Fibroblast of skin of left biceps (primary cell): ENCODE data around the gene CABLES2.

Experiments used
- DNase-seq, 2 experiments: peaks; one replicate each; pipeline ENCODE4 v3.0.0-alpha.2; 2013; ENCODE audit warnings: low read depth in 2 of 2

CABLES2 gene, protein sequence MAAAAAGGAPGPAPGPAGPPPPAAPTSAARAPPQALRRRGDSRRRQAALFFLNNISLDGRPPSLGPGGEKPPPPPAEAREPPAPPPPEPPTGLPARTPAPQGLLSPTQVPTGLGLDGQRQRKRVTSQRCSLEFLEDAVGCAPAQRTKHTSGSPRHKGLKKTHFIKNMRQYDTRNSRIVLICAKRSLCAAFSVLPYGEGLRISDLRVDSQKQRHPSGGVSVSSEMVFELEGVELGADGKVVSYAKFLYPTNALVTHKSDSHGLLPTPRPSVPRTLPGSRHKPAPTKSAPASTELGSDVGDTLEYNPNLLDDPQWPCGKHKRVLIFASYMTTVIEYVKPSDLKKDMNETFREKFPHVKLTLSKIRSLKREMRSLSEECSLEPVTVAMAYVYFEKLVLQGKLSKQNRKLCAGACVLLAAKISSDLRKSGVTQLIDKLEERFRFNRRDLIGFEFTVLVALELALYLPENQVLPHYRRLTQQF

DNA sequence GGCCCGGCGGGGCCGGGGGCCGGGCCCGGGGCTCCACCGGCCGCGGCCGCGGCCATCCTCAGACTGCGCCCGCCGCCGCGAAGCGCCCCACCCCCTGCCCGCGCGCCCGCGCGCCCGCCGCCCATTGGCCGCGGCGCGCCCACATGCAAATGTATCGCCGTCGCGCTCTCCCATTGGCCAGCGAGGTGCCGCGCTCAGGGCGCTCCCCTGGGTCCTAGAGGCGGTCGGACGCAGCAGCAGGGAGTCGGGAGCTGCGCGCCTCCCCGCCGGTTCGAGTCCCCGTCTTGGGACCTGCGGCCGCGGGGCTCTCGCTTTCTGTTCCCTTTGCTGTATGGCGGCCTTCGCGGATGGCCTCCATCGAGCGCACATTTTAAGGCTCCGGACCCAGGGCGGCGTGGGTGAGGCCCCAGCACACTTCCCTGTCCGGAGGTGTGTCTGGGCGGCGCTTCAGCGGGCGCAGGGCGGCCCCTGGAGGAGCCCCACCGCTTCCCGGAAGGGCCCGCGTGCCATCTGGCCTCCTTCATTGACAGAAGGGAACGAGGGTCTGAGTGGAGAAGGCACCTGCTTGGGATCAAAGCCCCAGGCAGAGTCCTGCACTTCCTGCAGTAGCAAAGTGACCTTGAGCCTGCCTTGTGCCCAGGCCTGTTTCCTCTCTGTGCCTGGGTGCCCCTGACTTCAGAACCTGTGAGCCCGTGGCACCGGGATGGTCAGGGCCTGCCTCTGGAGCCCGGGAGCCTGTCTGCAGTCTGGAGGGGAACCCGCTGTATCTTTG is at the start of gene CABLES2:
TSS of gene CABLES2 (minus strand) at position 65 of the 772 bp plus-strand sequence. CDS start at position 56, 9 bp downstream.
- DNase-seq: peak; percentile 74 to 79

DNA sequence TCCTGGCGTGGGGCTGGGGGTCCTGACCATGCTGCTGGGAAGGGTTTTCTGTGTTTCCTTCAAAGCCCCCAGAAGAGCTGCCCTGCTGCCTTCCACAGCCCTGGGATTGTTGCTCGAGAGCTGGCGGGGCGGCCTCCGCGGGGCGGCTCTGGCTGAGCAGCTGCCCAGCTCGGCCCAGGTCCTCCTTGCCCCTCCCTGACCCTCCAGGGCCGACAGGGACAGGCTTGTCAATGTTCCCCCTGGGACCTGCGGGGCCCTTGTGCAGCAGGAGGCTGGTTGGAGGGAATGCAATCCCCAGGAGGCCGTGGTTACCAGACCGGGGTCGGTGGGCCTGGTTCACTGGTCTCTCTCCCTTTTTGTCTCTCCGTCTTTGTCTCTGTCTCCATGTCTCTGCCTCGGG is 48.8 kb upstream of the CABLES2 start:
- DNase-seq: no peak

DNA sequence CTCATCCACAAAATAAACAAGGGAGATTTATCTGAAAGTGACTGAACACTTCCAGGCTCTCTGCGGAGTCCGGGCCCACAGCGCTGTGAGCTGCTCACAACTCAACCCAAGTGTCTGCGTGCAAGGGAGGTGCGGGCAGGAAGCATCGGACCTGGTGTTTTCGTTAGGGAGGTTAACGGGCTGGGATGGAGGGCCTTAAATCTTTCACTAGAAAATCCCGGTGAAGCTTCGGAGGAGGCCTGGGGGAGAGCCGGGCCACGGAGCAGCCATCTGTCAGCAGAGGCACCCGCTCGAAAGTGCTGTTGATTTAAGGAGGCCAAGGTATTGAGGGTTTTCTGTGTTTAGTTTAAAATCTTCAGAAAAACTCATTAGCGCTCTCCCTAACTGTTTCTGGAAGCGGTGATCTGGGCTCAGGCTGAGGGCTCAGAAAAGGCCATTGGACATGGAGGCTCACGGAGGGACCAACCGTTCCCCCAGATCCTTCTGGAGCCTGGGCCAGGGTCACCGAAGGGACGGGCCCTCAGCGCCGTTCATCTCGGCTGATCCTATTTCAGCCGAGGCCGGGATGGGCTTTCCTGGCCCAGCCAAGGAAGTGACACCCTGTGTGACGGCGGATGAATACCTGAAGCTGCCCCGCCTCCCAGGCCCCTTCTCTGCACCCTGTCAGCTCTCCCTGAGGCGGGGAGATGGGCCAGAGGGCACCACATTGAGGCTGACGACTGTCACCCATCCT is 48.0 kb upstream of the CABLES2 start:
- DNase-seq: no peak

DNA sequence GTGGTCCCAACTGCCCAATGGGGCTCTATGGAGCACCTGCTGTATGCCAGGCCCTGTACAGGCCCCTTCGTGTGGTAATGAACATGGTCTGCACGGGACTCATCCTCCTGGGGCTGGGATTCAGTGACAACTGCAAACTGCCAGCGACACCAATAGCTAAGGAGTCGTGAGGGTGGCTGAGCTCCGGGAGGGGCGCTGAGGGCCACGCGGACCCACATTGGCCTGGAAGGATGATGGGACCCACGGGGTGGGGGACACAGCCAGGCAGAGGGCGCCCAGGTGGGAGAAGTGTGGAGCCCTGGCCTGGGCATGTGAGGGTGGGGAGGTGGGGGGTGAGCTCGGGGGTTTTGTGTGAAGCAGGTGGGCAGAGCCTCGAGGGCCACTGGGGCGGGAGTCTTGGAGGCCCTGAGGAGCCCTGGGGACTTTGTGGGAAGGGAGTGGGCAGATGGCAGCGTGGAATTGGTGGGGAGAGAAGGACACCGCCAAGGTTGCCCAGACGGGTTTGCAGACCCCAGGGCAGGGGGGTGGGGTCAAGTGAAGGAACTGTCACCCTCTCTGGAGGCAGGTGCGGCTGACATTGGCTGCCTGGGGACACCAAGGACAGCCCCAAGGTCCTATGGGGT is 46.2 kb upstream of the CABLES2 start:
- DNase-seq: no peak

DNA sequence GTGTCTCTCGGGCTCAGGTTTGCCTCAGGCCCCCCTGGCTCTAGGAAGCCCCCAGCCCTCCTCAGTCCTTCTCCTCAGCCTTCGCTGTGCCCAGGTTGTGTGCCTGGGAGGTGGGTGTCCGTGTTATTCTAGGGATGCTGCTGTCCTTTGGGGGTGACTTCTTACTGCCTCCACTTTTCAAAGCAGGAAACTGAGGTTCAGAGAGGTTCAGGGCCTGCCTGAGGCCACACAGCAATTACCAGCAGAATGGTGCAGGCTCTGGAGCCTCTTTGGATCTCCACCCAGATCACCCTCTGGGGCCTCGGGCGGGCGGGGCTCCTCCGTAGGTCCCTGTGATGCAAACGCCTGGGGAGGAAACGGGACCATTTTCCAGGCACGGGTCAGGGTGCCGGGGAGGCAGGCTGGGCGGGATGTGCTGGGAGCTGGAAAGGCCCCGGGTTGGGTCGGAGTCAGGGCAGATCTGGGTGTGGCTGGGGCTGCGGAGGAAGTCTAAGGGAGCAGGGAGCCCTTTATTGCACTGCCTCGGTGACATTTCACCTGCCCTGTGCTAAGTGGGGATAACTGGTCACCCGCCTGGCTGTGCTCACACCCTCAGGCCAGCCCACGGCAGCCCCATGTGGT is 45.5 kb upstream of the CABLES2 start:
- no peak for DNase-seq

DNA sequence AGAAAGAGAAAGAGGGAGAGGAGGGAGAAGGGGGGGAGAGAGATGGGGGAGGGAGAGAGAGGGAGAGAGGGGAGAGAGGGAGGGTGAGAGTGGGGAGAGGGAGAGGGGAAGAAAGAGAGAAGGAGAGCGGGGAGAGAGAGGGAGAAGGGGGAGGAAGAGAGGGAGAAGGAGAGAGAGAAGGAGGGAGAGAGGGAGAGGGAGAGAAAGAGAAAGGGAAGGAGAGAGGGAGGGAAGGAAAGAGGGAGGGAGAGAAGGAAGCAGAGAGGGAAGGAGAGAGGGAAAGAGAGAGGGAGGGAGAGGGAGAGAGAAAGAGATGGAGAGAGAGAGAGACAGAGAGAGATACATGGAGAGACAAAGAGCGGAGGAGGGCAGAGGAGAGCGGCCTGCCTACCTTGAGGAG is 44.9 kb upstream of the CABLES2 start:
- DNase-seq: no peak

DNA sequence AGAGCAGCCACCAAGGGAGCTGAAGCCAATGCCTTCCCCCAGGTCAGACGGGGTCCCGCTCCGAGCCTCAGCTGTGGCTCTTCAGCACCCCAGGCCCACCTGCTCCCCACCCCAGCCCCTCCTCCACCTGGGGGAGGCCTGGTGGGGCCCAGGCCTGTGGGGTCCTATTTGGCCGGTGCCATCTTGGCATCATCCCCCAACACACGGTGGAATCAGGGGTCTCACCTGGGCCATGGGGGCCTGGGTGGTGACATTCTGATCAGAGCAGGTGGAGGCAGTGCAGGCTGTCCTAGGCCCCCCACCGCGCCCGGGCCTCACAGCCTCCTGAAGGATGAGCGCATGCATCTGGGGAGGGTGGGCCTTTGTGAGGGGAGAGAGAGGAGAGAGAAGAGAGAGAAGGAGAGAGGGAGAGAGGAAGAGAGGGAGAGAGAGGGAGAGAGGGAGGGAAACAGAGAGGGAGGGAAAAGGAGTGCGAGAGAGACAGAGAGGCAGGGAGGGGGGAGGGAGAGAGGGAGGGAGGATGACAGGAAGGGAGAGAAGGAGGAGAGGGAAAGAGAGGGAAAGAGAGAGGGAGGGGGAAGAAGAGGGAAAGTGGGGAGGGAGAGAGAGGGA is 44.2 kb upstream of the CABLES2 start:
- no peak for DNase-seq

DNA sequence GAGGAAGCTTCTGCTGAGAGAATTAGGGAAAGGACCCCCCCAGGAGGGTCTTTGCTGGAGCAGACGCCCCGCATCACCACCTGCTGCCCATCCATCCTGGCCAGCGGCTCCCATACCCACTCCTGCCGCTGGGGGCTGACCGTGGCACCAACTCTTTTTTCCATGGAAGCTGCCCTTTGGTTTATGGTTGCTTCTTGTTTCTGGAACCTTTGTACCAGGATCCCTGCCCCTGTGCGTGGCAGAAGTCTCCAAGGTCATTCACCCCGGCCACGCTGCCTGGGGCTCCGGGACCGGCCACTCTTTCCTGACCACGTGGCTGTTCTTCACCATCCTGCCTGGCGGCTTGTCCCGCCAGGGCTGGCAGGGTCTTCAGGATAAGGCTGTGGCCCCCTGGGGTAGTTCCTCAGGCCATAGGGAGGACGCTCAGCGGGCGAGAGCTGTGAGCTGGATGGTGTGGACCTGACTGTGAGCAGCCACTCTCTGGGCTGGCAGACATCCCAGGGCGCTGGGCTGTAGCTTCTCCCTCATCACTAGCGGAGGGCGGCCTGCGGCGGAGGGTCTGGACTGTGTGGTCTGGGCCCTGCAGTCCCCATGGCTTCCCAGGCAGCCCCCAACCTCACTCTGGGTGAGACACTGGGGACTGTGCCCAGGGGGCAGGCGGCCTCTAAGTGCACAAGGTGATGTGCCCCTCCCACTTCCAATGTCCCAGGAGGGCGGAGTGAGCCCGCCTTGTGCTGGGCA is 43.0 kb upstream of the CABLES2 start:
- no peak for DNase-seq

DNA sequence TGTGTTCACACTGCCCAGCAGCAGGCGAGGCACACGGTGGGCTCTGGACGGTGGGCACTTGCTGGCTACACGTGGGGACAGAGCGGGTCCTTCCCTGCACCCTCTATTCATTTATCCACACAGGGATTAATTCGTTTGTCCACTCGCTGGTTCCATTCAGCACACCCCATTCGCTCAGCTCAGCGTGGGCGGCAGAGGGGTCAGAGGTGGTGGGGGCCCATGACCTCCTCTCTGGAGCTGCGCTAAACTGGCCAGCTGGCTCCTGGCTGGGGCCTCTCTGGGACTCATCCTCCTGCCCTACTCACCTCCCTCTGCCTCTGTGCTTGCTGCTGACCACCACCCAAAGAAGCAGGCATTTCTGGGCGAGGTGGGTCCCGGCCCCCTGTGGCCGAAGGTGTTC is 41.7 kb upstream of the CABLES2 start:
- DNase-seq: no peak

DNA sequence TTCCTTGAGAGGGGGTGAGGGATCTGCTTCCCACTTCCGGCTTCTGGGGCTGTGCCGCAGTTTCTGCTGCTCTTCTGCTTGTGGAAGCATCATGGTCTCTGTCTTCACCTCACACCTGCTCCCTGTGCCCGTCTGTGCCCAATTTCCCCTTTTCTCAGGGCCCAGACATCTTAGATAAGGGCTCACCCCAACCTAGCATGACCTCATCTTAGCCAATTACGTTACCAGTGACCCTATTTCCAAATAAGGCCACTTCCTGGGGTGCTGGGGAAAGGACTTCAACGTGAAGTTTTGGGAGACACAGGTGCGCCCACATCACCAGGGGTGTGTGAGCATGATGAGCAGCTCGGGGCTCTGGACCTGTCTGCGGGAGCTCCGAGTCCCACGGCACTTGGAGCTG is 41.0 kb upstream of the CABLES2 start:
- DNase-seq: no peak

DNA sequence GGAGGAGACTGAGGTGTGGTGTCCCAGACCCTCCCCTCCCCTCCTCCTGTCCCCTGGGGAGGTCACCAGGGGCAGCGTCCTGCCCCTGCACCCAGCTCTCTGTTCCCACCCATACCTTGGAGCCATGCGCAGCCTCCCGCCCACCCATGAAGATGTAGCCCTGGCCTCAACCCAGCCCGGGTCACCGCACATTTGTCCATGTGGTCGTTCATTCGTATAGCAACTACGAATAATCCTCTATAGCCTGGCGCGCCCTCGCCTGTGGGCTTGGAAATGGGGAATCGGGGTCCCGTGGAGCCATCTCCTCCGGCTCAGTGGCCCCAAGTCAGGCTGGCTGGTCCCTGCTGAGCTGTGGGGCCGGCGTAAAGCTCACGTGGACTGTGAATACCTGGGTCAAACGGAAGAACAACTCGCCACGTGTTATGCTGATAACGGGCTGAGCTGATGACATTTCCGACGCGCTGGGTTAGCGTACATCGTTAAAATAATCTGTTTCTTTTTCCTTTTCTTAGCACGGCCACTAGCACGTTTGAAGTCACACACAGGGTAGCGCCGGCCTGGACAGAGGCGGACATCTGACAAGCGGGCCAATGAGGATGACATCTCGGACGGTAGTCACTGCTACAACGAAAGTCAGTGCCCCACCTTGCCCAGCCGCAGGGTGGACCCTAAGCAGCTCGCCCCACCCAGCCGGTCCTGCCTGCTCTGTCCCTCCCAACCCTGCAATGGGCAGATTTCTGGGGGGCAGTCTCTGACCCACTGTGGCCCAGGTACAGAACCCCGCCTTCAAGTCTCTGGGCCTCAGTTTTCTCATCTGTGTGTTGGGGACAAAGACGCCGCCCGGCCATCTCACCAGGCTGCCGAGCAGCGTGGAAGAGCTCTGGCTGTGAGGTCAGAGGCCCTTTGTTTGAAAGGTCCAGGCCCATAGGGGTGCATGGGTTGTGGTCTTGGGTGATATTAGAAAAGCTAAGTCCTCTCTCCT is 40.1 kb upstream of the CABLES2 start:
- no peak for DNase-seq

DNA sequence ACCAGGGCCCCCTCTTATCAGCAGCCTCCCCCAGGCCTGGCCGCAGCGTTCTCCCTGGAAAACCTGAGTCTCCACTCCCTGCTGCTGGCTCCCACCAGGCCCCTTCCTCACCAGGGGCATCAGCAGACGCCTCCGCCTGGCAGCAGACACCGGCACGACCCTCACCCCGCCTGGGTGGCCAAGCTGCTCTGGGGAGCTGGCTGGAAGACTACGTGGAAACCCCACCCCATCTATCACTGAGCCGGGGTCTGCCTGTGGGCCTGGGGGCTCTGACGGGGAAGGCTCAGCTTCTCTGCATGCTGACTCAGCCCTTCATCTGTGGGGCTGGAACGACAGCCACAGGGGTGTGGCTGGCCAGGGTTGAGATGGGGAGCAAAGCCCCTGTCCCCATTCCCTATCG is 39.4 kb upstream of the CABLES2 start:
- no peak for DNase-seq

DNA sequence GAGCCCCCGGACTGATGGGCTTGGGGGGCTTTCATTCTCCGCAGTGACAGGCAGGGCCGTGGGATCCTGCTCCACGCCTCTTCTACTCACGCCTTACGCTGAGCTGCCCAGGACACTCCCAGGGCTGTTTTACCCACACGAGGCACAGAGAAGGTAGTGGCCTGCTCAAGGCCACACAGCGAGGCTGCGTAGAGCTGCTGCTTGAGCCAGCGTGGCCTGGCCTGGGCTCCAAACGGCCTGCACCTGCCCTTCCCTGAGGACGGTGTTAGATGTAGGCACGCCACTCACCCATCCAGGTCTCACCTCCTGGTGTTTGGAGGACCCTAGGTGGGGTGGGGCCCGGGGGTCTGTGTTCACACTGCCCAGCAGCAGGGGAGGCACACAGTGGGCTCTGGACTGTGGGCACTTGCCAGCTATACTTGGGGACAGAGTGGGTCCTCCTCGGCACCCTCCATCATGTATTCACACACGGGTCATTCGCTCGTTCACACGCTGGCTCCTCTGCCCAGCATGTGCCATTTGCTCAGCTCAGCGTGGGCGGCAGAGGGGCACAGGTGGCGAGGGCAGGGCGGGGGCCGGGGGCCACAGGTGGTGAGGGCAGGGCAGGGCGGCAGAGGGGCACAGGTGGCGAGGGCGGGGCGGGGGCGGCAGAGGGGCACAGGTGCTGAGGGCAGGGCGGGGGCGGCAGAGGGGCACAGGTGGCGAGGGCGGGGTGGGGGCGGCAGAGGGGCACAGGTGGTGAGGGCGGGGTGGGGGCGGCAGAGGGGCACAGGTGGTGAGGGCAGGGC is 38.7 kb upstream of the CABLES2 start:
- no peak for DNase-seq

DNA sequence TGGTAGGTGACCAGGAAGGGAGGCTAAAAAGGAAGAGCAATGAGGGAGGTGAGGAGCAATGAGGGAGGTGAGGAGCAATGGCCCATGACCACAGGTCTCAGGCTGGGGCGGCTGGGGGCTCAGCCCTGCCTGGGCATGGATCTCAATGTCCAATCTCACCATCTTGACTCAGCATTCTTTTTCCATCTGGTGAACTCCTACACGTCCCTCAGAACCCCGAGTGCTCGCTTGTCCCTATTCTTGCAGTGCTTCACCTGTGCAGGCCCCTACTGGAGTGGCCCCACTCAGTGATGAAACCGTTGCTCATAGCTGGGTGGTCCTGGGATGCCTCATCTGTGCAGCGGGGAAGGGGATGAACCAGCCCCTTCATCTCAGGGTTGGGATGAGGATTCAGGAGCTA is 37.2 kb upstream of the CABLES2 start:
- no peak for DNase-seq

DNA sequence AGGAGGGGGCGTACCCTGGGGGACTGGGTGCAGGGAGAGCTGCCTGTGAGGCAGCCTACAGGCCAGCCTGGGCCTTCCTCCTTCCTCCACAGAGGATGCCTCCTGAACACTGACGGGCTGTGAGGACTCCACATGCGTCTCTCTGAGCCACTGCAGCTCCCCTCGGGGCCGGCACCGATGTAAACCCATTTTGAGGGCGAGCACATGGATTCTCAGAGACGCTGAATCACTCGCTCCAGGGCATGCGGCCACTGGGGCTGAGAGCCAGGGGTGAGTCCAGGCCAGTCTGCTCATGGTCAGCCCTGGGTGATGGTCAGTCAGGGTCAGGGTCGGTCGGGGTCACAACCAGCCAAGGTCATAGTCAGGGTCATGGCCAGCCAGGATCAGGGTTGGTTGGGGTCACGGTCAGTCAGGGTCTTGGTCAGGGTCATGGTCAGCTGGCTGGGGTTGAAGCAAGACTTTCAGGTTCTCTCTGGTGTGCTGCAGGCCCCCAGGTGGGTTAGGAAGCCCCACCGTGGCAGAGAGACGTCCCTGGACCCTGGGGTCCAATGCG is 35.0 kb upstream of the CABLES2 start:
- DNase-seq: no peak

DNA sequence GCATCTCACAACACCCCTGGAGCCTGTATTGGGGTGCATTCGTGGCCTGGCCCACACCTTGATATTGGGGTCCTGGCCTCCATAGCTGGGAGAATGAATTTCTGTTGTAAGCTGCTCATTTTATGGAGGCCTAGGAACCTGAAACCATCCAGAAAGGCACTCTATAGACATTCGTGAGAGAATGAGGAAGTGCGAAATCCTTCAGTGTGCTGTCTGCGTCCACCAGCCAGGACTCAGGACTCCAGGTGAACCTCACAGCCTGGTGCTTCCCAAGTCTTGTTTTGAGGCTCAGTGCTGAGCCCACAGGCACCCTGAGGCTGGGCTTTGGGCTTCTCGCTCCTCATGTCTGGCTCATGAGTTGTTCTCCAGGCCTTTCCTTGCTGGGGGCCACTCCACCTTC is 32.1 kb upstream of the CABLES2 start:
- DNase-seq: no peak

DNA sequence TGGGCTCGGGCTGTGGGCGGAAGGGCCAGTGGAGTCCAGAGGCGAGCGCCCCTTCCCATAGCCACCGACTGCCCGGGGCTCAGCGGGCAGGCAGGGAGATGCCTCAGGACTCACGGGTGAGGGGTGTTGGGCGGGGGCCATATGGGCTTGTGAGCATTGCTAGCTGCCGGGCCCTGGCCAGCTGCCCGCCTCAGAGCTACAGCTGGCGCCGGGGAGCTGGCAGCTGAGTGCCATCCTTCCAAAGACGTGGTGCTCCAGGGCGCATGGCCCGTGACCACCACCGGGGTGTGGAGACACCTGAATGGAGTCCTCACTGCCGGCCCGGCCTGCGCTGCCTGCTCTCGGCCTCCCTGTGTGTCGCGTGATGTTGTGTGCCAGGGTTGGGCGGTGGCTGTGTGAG is 30.8 kb upstream of the CABLES2 start:
- no peak for DNase-seq

DNA sequence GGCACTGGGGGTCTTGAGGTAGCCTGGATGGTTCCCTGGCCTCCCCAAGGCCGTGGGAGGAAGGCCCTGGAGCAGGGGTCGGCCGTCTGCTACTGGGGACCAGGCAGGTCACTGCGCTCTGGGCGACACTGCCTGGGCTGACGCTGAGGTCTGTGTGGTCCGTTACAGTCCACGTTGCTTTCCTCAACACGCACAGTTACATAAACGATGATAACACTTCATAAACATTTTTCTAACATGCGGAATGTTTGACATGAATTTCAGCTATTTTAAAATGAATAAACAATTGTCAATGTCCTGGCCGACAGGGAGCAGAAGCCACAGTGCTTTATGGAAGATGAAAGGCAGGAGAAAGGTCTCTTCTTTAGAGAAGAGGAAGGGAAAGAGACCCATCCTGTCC is 30.4 kb upstream of the CABLES2 start:
- no peak for DNase-seq
